Measurements from ENCODE around the gene MPDU1.
"Not testable (repeated sequence)": the region's sequence is repeated elsewhere in the genome, so short reads cannot be mapped to it uniquely, and the experiment has no call there.

The MPDU1 gene

DNA sequence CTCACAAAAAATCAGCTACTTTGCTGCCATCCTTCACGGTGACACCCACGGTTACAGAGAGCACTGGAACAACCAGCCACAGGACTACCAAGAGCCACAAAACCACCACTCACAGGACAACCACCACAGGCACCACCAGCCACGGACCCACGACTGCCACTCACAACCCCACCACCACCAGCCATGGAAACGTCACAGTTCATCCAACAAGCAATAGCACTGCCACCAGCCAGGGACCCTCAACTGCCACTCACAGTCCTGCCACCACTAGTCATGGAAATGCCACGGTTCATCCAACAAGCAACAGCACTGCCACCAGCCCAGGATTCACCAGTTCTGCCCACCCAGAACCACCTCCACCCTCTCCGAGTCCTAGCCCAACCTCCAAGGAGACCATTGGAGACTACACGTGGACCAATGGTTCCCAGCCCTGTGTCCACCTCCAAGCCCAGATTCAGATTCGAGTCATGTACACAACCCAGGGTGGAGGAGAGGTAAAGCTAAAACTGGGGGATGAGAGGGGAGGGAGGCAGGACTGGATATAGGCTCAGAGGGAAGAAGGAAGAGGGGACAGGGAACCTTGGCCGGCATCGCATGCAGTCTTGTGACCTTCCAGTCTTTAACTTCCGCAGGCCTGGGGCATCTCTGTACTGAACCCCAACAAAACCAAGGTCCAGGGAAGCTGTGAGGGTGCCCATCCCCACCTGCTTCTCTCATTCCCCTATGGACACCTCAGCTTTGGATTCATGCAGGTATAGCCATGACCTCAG lies 3.6 kb upstream of the MPDU1 start:
- no peak for DNase-seq (ENCODE audit: low read depth in 2 of 3, low spot score in 1 of 3)

DNA sequence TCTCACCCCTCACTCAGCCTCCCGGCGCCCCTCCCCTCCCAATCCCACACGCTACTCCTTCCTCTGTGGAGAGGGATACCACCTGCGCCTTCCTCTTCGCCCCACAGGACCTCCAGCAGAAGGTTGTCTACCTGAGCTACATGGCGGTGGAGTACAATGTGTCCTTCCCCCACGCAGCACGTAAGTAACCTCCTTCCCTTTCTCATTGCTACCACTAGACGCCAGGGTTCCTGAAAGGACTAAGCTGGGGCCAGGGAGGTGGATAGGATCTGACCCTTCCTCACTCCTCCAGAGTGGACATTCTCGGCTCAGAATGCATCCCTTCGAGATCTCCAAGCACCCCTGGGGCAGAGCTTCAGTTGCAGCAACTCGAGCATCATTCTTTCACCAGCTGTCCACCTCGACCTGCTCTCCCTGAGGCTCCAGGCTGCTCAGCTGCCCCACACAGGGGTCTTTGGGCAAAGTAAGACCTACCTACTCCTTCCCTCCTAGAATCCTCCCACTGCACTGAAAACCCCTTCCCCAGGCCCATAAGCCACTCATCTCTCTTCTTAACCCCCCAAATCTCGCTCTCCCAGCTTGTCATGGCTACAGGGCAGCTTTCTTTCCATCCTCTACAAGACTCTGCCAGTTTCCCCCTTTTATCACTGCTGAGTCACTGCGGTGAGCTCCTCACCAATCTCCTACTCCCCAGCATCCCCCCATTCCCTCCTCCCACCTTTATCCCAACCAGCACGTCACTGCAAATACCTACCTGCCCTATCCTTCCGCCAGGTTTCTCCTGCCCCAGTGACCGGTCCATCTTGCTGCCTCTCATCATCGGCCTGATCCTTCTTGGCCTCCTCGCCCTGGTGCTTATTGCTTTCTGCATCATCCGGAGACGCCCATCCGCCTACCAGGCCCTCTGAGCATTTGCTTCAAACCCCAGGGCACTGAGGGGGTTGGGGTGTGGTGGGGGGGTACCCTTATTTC lies 2.8 kb upstream of the MPDU1 start:
- no peak for DNase-seq (ENCODE audit: low read depth in 2 of 3, low spot score in 1 of 3)

DNA sequence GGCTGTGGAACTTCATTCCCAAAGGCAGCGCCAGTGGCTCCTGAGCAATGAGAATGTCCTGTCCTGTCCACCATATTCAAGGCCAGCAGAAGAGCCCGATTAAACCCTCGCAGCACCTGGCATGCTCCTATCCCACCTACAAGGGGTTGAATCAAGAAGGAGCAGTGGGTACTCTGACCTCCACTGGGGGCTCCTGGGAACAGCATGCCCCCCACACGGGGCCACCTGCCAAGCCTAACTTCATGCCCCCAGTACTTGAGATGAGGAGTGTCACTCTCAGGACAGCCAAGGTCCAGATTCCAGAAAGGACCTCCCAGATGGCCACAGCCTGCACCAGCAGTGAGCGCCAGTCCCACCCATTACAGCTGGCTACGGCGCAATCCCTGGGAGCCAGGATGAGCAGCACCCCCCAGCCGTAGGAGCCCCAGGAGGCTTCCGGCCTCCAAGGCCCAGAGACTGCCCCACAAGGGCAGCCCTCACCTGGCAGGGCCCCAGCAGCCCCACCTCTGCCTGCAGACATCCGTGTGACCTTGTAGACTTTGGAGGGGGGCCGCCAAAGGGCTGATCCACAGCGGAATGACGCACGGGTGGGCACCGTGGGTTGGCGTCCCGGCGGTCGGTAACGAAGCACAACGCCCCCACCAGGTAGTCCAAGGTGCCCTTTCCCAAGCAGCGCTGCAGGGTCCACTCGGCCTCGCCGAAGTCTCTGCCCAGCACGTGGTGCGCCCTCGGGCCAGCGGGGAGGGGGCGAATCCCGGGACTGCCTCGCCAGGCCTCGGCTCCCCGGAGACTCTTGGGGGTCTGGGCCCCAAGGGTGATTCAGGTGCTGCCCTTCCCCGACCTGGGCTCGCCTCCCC lies 1.0 kb upstream of the MPDU1 start:
- no peak for DNase-seq (ENCODE audit: low read depth in 2 of 3, low spot score in 1 of 3)

DNA sequence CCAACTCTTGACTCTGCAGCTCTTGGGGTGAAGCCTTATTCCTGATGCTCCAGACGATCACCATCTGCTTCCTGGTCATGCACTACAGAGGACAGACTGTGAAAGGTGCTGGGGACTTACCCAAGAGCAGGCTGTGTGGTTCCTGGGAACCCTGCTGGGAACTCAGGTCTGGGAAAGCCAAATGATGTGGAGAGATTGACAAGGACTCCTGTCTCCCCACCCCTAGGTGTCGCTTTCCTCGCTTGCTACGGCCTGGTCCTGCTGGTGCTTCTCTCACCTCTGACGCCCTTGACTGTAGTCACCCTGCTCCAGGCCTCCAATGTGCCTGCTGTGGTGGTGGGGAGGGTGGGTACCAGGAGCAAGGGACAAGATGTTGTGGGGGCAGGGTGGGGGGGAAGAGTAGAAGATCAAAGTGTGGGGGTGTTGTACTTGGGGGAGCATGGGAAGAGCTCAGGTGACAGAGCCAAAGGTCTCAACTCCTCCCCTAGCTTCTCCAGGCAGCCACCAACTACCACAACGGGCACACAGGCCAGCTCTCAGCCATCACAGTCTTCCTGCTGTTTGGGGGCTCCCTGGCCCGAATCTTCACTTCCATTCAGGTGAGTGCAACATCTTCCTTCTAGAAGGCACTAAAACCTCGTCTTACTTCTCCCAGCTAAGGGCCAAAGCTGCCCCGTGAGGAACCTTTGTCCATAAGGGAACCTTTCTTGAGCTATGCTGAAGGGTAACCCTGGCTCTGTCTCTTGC lies 3.2 kb downstream of the MPDU1 start:
- DNase-seq (ENCODE audit: low read depth in 2 of 3, low spot score in 1 of 3), result no peak

DNA sequence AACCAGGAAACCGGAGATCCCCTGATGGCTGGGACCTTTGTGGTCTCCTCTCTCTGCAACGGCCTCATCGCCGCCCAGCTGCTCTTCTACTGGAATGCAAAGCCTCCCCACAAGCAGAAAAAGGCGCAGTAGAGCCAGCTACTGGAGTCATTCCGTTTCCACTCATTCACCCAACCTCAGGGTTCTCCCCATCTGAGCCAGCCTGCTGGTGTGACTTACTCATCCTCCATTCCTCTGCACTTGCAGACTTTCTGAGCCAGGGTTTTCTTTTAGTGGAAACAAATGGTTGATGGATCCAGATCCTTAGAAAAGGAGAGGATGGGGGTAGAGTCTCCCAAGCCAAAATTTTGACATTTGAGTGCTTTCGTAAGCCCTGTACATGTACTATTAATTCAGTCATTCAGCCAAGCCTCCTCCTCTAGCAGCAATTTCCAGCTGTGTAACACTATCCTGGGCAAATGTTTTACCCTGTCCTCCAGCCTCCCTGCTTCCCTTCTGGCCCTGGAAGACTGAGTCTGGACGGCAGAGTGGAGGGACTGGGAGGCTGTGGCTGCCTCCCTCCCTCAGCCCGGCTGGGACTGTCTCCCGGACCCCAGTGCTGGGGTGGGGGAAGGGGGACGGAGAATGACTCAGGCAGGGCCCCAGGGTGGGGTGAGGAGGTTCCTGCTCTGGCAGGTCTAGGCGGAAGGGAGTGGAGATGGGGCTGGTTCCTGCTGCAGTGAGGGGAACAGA lies 3.9 kb downstream of the MPDU1 start:
- no peak for DNase-seq (ENCODE audit: low read depth in 2 of 3, low spot score in 1 of 3)

DNA sequence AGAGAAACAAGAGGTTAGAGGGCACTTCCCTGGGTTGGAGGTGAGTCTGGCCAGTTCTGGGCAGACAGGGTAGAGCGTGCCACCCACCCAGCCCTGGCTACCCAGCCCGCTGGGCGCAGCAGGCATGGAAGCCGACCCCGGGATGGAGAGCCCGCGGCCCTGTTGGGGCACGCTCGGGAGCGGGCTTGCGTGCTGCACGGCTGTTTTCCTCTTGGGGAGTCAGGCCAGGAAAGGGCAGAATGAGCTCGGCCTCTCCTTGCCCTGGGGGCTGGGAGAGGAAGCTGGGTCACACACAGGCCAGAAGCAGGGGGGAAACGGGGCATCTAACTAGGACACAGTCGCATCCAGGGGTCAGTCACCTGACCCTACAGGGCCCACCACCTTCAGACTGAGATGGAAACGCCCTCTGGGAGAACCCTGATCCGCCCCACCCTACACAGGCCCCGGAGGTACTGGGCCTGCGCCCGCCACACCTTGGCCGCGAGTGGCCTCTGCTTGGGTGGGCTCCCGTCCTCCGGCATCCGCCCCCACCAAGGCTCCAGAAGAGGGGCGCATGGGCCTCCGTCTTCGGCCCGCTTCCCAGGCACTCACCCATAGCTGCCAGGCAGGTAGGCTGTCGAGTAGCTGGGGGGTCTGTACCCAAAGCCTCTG lies 5.0 kb downstream of the MPDU1 start:
- no peak for DNase-seq (ENCODE audit: low read depth in 2 of 3, low spot score in 1 of 3)

DNA sequence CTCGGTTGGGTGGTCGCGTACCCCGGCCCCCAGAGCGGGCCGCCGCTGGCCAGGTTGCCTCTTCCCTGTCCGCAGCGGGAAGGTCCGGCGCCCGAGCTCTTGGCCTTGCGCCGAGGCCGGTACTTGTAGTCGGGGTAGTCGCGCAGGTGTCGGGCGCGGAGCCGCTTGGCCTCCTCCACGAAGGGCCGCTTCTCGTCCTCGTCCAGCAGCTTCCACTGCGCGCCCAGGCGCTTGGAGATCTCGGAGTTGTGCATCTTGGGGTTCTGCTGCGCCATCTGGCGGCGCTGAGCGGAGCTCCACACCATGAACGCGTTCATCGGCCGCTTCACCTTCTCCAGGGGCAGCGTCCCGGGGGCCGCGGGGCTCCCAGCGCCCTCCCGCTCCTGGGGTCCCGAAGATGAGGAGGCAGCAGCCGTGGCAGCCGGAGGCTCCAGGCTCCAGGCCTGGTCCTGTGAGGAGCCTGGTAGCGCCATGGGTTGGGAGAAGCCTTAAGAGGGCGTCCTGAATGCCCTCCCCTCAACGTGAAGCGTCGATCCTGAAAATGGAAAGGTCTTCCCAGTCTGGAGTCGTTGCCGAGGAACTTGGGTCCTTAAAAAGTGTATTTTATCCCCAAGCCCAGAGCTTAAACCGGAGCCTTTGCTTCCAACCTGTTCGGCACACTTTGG lies 5.7 kb downstream of the MPDU1 start:
- peak; percentile 46 to 62 (median 50) for DNase-seq (ENCODE audit: low read depth in 2 of 3, low spot score in 1 of 3)

- DNase-seq (ENCODE audit: low read depth in 2 of 3, low spot score in 1 of 3), result no peak
These were observed 6.4 kb downstream of the MPDU1 start, which contains the start of gene SOX15 for GRCh38 chr17:7589891-7590691. Gene SOX15 (minus strand): TSS chr17:7590094. CDS start chr17:7589676, 418 bp downstream.

GRCh38 chr17:7590743-7591142 lies 7.1 kb downstream of the MPDU1 start:
- DNase-seq (ENCODE audit: low read depth in 2 of 3, low spot score in 1 of 3), result no peak

DNA sequence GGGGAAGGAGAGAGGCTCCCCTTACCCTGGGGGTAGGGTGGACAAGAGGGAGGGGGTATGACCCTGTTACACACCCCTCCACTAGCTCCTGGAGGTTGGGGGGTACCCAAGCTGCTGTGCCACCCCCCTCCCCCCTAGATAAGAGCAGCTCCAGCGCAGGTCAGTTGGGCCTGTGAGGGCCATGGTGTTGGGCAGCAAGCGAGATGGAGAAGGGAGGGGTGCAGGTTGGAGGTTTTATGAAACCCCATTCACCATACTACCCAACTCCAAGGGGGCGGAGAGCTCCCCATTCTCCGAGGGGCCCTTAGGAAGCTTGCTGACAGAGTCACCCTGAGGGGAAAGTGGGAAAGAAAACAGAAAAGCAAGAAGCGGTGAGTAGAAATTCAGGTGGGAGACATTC lies 7.9 kb downstream of the MPDU1 start:
- DNase-seq (ENCODE audit: low read depth in 2 of 3, low spot score in 1 of 3), result no peak

- DNase-seq (ENCODE audit: low read depth in 2 of 3, low spot score in 1 of 3), result no peak
These were observed 8.9 kb downstream of the MPDU1 start for GRCh38 chr17:7592422-7593021.

GRCh38 chr17:7593296-7593695 lies 9.6 kb downstream of the MPDU1 start:
- no peak for DNase-seq (ENCODE audit: low read depth in 2 of 3, low spot score in 1 of 3)

GRCh38 chr17:7597561-7597960 lies 13.9 kb downstream of the MPDU1 start:
- not testable (repeated sequence) for DNase-seq (ENCODE audit: low read depth in 2 of 3, low spot score in 1 of 3)

- no peak for DNase-seq (ENCODE audit: low read depth in 2 of 3, low spot score in 1 of 3)
These were observed 22.6 kb downstream of the MPDU1 start for GRCh38 chr17:7606280-7606679.

DNA sequence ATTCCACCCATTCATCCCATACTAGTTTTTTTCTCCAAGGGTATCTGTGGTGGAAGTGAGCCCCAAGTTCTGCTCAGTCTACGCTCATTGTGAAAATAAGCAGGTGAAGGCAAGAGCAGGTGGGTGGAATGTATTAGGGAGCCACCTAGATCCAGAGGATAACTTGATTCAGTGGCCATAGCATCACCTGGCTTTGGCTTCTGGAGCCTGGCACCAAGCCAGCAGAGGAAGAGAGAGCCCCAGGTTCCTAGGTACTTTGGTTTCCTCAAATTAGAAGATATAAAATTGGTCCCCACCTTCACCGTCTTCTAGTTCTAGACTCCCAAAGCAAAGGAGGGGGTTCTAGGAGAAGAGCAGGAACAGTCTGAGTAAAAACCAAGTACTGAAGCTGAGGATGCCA lies 27.0 kb downstream of the MPDU1 start:
- no peak for DNase-seq (ENCODE audit: low read depth in 2 of 3, low spot score in 1 of 3)

GRCh38 chr17:7611635-7612293 lies 28.1 kb downstream of the MPDU1 start:
- DNase-seq (ENCODE audit: low read depth in 2 of 3, low spot score in 1 of 3), result no peak

DNA sequence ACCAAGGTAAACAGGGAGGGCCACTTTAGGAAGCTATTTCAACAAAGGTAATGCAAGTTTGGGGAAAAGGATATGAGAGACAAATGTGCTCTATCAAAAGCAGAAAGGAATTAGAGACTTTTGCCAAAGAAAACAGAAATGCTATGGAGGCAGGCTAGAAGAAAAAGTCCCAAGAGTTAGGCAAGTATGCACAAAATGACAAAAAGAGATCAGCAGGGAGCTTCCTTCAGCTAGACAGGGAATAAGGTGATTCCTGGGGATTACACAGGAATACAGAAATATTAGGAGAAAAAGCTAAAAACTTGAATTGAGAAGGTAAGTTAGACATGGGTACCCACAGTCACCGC lies 28.6 kb downstream of the MPDU1 start:
- DNase-seq (ENCODE audit: low read depth in 2 of 3, low spot score in 1 of 3), result no peak
